ENCODE measurements around the gene PDCD5.

DNA sequence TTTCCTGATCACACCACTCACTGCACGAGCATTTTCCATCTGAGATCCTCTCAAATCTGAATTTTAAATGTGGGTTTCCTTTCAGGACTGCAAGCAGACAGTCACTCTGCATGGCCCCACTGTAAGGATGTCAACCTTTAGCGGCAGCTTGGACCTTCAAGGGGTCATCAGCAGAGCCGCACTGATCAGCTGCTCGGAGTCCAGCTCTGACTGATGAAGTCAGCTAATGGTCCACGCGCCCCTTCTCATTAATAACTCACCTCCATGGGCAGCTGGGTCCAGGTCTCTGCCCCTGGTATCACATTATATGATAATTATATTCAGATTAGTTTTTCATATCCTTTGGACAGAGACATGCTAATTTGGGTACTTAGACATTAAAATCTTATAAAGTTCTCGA lies 36.1 kb upstream of the PDCD5 start:
- no peak for TF ChIP-seq USF2 (IDR thresholded peaks at IDR 0.05; ENCODE audit: low read depth, low read length)
- no peak for TF ChIP-seq POLR2A (IDR thresholded peaks at IDR 0.05; ENCODE audit: low read depth, low read length)
- no peak for TF ChIP-seq CTCF (conservative IDR thresholded peaks at IDR 0.05; ENCODE audit: low read depth, low read length)
- TF ChIP-seq MAFK (IDR thresholded peaks at IDR 0.05; ENCODE audit: low read depth, low read length), result no peak
- no peak for TF ChIP-seq SMC3 (IDR thresholded peaks at IDR 0.05; ENCODE audit: low read depth, low read length)
- no peak for TF ChIP-seq ELK1 (IDR thresholded peaks at IDR 0.05; ENCODE audit: borderline replicate concordance, low read depth, low read length)
- no peak for TF ChIP-seq FOS (IDR thresholded peaks at IDR 0.05; ENCODE audit: low read depth, low read length)
